Fibroblast of gingiva (primary cell): Measurements from ENCODE around the gene TMEM183A.
"Not testable (repeated sequence)": the region's sequence is repeated elsewhere in the genome, so short reads cannot be mapped to it uniquely, and the experiment has no call there.

ENCODE experiments used
- DNase-seq: peaks from one replicate; pipeline ENCODE4 v3.0.0-alpha.2; 2011; ENCODE audit warnings: low read depth

TMEM183A gene

GRCh38 chr1:202987255-202987654, 19.9 kb upstream of the TMEM183A start:
- no peak for DNase-seq

GRCh38 chr1:202987922-202988583, 19.1 kb upstream of the TMEM183A start:
- no peak for DNase-seq

GRCh38 chr1:202989879-202990278, 17.3 kb upstream of the TMEM183A start:
- DNase-seq: no peak

- no peak for DNase-seq
These were observed 16.1 kb upstream of the TMEM183A start for GRCh38 chr1:202991112-202991511.

- no peak for DNase-seq
These were observed 12.4 kb upstream of the TMEM183A start for GRCh38 chr1:202994756-202995155.

- DNase-seq: peak; percentile 24
These were observed 8.1 kb upstream of the TMEM183A start for GRCh38 chr1:202998836-202999750.

GRCh38 chr1:203000217-203000944, 6.8 kb upstream of the TMEM183A start:
- no peak for DNase-seq

- DNase-seq: no peak
These were observed 5.2 kb upstream of the TMEM183A start for GRCh38 chr1:203001986-203002385.

GRCh38 chr1:203002951-203003350, 4.2 kb upstream of the TMEM183A start:
- DNase-seq: no peak

- DNase-seq: not testable (repeated sequence)
These were observed 1.6 kb upstream of the TMEM183A start for GRCh38 chr1:203005395-203006142.

- DNase-seq: no peak
These were observed 2.0 kb downstream of the TMEM183A start for GRCh38 chr1:203009185-203009584.

GRCh38 chr1:203011582-203011981, 4.4 kb downstream of the TMEM183A start:
- DNase-seq: no peak

- DNase-seq: no peak
These were observed 9.9 kb downstream of the TMEM183A start for GRCh38 chr1:203017061-203017460.

- no peak for DNase-seq
These were observed 10.5 kb downstream of the TMEM183A start for GRCh38 chr1:203017692-203018091.

- DNase-seq: not testable (repeated sequence)
These were observed 15.7 kb downstream of the TMEM183A start for GRCh38 chr1:203022855-203023254.

GRCh38 chr1:203025686-203026030, 18.5 kb downstream of the TMEM183A start:
- no peak for DNase-seq

GRCh38 chr1:203026031-203026665, 19.0 kb downstream of the TMEM183A start, which contains the start of gene PPFIA4:
Gene PPFIA4, plus strand, starts transcription at chr1:203026491. Its CDS starts 12,518 bp downstream, at chr1:203039009.
- DNase-seq: peak; percentile 78

GRCh38 chr1:203026666-203027663, 19.8 kb downstream of the TMEM183A start:
- no peak for DNase-seq

GRCh38 chr1:203028067-203028783, 21.1 kb downstream of the TMEM183A start:
- DNase-seq: no peak
